AG10803 (cell line): Measurements from ENCODE around the gene ULK1.

Source experiments
- DNase-seq: peaks from one replicate; pipeline ENCODE4 v3.0.0; 2010; ENCODE audit warnings: low read depth
- H3K4me3 ChIP-seq: 2 replicates; pipeline ENCODE4 v1.5.1; 2011; ENCODE audit warnings: mild to moderate bottlenecking, low read length, control low read depth
- TF ChIP-seq, protein P1 (sequence below): conservative IDR thresholded peaks from 2 replicates; pipeline ENCODE4 v1.5.1; 2011; ENCODE audit warnings: mild to moderate bottlenecking, low read length, control low read depth, inconsistent platforms

ULK1 gene

DNA sequence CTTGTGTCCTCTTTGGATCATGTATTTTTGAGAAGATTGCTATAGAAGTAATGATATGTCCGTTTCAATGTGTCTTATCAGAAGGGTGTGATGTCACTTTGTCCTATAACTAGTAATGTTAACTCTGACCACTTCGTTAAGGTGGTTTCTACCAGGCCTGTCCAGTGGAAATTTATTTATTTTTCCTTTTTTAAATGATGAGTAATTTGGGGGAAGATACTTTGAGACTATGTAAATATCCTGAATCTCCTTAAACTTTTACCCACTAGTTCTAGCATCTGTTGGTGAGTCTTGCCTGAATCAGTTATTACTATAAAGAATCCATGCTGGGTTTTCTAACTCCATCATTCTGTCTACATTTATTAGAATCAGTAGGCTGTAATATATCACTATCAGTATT is 70.7 kb downstream of the ULK1 start:
- H3K4me3 ChIP-seq: no peak overlapping the region
- no peak for DNase-seq
- TF ChIP-seq, protein P1, sequence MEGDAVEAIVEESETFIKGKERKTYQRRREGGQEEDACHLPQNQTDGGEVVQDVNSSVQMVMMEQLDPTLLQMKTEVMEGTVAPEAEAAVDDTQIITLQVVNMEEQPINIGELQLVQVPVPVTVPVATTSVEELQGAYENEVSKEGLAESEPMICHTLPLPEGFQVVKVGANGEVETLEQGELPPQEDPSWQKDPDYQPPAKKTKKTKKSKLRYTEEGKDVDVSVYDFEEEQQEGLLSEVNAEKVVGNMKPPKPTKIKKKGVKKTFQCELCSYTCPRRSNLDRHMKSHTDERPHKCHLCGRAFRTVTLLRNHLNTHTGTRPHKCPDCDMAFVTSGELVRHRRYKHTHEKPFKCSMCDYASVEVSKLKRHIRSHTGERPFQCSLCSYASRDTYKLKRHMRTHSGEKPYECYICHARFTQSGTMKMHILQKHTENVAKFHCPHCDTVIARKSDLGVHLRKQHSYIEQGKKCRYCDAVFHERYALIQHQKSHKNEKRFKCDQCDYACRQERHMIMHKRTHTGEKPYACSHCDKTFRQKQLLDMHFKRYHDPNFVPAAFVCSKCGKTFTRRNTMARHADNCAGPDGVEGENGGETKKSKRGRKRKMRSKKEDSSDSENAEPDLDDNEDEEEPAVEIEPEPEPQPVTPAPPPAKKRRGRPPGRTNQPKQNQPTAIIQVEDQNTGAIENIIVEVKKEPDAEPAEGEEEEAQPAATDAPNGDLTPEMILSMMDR: no peak

DNA sequence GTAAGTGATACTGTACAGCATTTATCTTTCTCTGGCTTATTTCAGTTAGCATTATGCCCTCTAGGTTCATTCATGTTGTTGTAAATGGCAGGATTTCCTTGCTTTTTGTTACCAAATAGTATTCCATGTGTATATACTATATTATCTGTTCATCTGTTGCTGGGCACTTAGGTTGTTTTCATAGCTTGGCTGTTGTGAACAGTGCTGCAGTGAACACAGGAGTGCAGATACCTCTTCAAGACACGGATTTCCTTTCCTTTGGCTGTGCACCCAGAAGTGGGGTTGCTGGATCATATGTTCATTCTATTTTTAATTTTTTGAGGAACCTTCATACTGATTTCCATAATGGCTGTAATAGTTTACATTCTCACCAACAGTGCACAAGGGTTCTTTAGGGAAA is 76.8 kb downstream of the ULK1 start:
- TF ChIP-seq, protein P1: no peak
- H3K4me3 ChIP-seq: no peak overlapping the region
- DNase-seq: no peak
